K562 (cell line): ENCODE measurements around the gene AKAP6.

ENCODE experiments used
- PML ChIP-seq: IDR thresholded peaks from 2 replicates; pipeline ENCODE4 v1.6.1; 2012; ENCODE audit warnings: low read length, inconsistent platforms
- ZFP36 ChIP-seq: fragments of 150-350 bp; IDR thresholded peaks from 2 replicates; pipeline ENCODE4 v1.6.1; 2018; ENCODE audit warnings: low read length, low read depth; ENCODE audit not compliant: partially characterized antibody
- ZKSCAN1 ChIP-seq: fragments of 150-350 bp; IDR thresholded peaks from 2 replicates; pipeline ENCODE4 v1.6.1; 2016; ENCODE audit warnings: low read depth, low read length
- TF ChIP-seq, protein P1 (sequence below), 3 experiments: IDR thresholded peaks in 2 of 3; conservative IDR thresholded peaks in 1 of 3; 2 replicates each; pipeline ENCODE4 v1.5.1; 2011 to 2012; ENCODE audit warnings: low read length in 3 of 3, mild to moderate bottlenecking in 3 of 3, control low read depth in 2 of 3, improper control_type of control experiment in 1 of 3, inconsistent platforms in 1 of 3, low read depth in 1 of 3, mixed read lengths in 1 of 3, moderate library complexity in 1 of 3; ENCODE audit not compliant: insufficient read depth in 2 of 3
- TF ChIP-seq, protein P2 (sequence below): sonication (generic); formaldehyde crosslinking; IDR thresholded peaks from 2 replicates; pipeline ENCODE4 v1.8.1; 2023; ENCODE audit warnings: missing genetic modification reagents, mild to moderate bottlenecking, borderline replicate concordance
- TF ChIP-seq, protein P3 (sequence below): sonication (generic); formaldehyde crosslinking; IDR thresholded peaks from 2 replicates; pipeline ENCODE4 v1.8.1; 2022; ENCODE audit warnings: missing genetic modification reagents

DNA sequence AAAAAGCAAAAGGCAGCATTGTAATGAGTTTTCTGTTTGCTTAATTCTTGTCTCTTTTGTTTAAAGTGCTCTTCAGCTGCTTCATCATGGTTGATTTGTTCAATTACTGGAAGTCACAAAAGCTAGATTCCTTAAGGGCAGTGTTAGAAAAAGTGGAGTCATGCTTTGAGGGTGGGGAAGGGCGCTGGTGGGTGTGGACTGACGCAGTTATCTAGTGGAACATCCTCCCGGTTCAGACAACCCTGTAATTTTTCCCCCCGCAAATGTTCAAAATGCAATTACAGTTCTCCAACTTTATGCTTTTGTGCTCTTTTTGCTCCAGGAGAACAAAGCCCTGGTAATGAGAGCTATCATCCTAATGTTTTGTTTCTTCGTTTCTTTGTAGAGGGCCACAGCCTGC lies 2.1 kb downstream of the AKAP6 start:
- no peak for TF ChIP-seq ZFP36
- TF ChIP-seq, protein P1, sequence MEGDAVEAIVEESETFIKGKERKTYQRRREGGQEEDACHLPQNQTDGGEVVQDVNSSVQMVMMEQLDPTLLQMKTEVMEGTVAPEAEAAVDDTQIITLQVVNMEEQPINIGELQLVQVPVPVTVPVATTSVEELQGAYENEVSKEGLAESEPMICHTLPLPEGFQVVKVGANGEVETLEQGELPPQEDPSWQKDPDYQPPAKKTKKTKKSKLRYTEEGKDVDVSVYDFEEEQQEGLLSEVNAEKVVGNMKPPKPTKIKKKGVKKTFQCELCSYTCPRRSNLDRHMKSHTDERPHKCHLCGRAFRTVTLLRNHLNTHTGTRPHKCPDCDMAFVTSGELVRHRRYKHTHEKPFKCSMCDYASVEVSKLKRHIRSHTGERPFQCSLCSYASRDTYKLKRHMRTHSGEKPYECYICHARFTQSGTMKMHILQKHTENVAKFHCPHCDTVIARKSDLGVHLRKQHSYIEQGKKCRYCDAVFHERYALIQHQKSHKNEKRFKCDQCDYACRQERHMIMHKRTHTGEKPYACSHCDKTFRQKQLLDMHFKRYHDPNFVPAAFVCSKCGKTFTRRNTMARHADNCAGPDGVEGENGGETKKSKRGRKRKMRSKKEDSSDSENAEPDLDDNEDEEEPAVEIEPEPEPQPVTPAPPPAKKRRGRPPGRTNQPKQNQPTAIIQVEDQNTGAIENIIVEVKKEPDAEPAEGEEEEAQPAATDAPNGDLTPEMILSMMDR (IDR thresholded peaks at IDR 0.05 in 2 of 3, conservative IDR thresholded peaks at IDR 0.05 in 1 of 3; ENCODE audit: insufficient read depth in 2 of 3, low read depth in 1 of 3, low read length in 3 of 3), result no peak
- TF ChIP-seq, protein P2, sequence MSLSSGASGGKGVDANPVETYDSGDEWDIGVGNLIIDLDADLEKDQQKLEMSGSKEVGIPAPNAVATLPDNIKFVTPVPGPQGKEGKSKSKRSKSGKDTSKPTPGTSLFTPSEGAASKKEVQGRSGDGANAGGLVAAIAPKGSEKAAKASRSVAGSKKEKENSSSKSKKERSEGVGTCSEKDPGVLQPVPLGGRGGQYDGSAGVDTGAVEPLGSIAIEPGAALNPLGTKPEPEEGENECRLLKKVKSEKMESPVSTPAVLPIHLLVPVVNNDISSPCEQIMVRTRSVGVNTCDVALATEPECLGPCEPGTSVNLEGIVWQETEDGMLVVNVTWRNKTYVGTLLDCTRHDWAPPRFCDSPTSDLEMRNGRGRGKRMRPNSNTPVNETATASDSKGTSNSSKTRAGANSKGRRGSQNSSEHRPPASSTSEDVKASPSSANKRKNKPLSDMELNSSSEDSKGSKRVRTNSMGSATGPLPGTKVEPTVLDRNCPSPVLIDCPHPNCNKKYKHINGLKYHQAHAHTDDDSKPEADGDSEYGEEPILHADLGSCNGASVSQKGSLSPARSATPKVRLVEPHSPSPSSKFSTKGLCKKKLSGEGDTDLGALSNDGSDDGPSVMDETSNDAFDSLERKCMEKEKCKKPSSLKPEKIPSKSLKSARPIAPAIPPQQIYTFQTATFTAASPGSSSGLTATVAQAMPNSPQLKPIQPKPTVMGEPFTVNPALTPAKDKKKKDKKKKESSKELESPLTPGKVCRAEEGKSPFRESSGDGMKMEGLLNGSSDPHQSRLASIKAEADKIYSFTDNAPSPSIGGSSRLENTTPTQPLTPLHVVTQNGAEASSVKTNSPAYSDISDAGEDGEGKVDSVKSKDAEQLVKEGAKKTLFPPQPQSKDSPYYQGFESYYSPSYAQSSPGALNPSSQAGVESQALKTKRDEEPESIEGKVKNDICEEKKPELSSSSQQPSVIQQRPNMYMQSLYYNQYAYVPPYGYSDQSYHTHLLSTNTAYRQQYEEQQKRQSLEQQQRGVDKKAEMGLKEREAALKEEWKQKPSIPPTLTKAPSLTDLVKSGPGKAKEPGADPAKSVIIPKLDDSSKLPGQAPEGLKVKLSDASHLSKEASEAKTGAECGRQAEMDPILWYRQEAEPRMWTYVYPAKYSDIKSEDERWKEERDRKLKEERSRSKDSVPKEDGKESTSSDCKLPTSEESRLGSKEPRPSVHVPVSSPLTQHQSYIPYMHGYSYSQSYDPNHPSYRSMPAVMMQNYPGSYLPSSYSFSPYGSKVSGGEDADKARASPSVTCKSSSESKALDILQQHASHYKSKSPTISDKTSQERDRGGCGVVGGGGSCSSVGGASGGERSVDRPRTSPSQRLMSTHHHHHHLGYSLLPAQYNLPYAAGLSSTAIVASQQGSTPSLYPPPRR (CRISPR knock-in tag), result no peak
- no peak for TF ChIP-seq PML
- TF ChIP-seq, protein P3, sequence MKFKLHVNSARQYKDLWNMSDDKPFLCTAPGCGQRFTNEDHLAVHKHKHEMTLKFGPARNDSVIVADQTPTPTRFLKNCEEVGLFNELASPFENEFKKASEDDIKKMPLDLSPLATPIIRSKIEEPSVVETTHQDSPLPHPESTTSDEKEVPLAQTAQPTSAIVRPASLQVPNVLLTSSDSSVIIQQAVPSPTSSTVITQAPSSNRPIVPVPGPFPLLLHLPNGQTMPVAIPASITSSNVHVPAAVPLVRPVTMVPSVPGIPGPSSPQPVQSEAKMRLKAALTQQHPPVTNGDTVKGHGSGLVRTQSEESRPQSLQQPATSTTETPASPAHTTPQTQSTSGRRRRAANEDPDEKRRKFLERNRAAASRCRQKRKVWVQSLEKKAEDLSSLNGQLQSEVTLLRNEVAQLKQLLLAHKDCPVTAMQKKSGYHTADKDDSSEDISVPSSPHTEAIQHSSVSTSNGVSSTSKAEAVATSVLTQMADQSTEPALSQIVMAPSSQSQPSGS (CRISPR knock-in tag), result no peak
- TF ChIP-seq ZKSCAN1, result no peak
